HG03558 (cell line): ENCODE data around the gene SH3RF3.

Source experiments
- ATAC-seq: cut with Tn5 transposase; IDR thresholded peaks from one replicate; pipeline ENCODE4 v1.9.1; 2021; ENCODE audit warnings: moderate number of reproducible peaks; ENCODE audit not compliant: unreplicated experiment; ENCODE audit errors: extremely low read depth

Gene SH3RF3

GRCh38 chr2:109448946-109449788, 320.2 kb downstream of the SH3RF3 start:
- ATAC-seq = no peak

GRCh38 chr2:109450574-109451273, 321.7 kb downstream of the SH3RF3 start:
- no peak for ATAC-seq

- ATAC-seq = no peak
Measured at GRCh38 chr2:109451671-109452070, 322.7 kb downstream of the SH3RF3 start.

- ATAC-seq = no peak
Measured at GRCh38 chr2:109452318-109453305, 323.6 kb downstream of the SH3RF3 start.

GRCh38 chr2:109453371-109453995, 324.5 kb downstream of the SH3RF3 start:
- no peak for ATAC-seq

GRCh38 chr2:109454304-109454703, 325.3 kb downstream of the SH3RF3 start:
- ATAC-seq = no peak

- no peak for ATAC-seq
Measured at GRCh38 chr2:109454765-109455394, 325.9 kb downstream of the SH3RF3 start.

GRCh38 chr2:109455731-109456691, 327.0 kb downstream of the SH3RF3 start:
- ATAC-seq = no peak

- no peak for ATAC-seq
Measured at GRCh38 chr2:109456776-109457175, 327.8 kb downstream of the SH3RF3 start.

- no peak for ATAC-seq
Measured at GRCh38 chr2:109457366-109457765, 328.4 kb downstream of the SH3RF3 start.

GRCh38 chr2:109457794-109458193, 328.8 kb downstream of the SH3RF3 start:
- ATAC-seq = no peak

- ATAC-seq = no peak
Measured at GRCh38 chr2:109458512-109458911, 329.5 kb downstream of the SH3RF3 start.

- ATAC-seq = no peak
Measured at GRCh38 chr2:109459485-109459884, 330.5 kb downstream of the SH3RF3 start.

GRCh38 chr2:109460553-109461324, 331.7 kb downstream of the SH3RF3 start:
- ATAC-seq = no peak

GRCh38 chr2:109463236-109463635, 334.2 kb downstream of the SH3RF3 start:
- no peak for ATAC-seq

GRCh38 chr2:109463891-109464290, 334.9 kb downstream of the SH3RF3 start:
- ATAC-seq = no peak

- no peak for ATAC-seq
Measured at GRCh38 chr2:109466674-109467575, 337.9 kb downstream of the SH3RF3 start.
